GM12878 (cell line): ENCODE results near the gene PKD1. TPM values are rescaled to one million over a fixed set of nuclear protein-coding genes. Genes with fewer than 3 reads are reported as not detected.
A peak's percentile ranks its signal among the peaks of the same experiment; 100 is the strongest.
"Not testable (repeated sequence)": the region's sequence is repeated elsewhere in the genome, so short reads cannot be mapped to it uniquely, and the experiment has no call there.

ENCODE experiments used
- ATAC-seq: fragments of 200-7000 bp; cut with Tn5 transposase; 3 replicates; pipeline ENCODE4 v1.9.1; 2020; ENCODE audit warnings: mild to moderate bottlenecking, moderate library complexity
- BruUV-seq: library from RNA; stranded (reverse); fragments of 400-500 nt; replicated peaks from 2 replicates; lab custom pipeline; 2021; lab: Mats Ljungman, UMichigan
- CTCF ChIA-PET: fragments of 300-600 bp; sonication (Branson Sonifier 250); formaldehyde crosslinking; extraction: SDS; loops from one replicate; lab custom pipeline; 2021; ENCODE audit warnings: inconsistent platforms; lab: Yijun Ruan, JAX
- POLR2A ChIA-PET: fragments of 350-600 bp; formaldehyde crosslinking; extraction: SDS; loops from one replicate; lab custom pipeline; 2021; ENCODE audit warnings: inconsistent platforms; lab: Charles Lee
- RAD21 ChIA-PET: fragments of 300-600 bp; sonication (Branson Sonifier 250); formaldehyde crosslinking; loops from one replicate; lab custom pipeline; 2023; ENCODE audit warnings: antibody characterized with exemption; ENCODE audit not compliant: unreplicated experiment; lab: Charles Lee
- SMC1A ChIA-PET: fragments of 300-600 bp; sonication (Branson Sonifier 250); formaldehyde crosslinking; loops from one replicate; lab custom pipeline; 2023; ENCODE audit not compliant: unreplicated experiment, uncharacterized antibody; lab: Charles Lee
- DNase-seq: peaks from one replicate; pipeline ENCODE4 v3.0.0-alpha.2; 2011; ENCODE audit warnings: low read depth, low spot score
- FAIRE-seq: peaks from 3 replicates; lab custom pipeline; 2011; peaks lifted over from hg19 to GRCh38; lab: Jason Lieb, UNC
- H2AFZ ChIP-seq: 2 replicates; pipeline ENCODE4 v1.6.0; 2011; ENCODE audit warnings: low read depth, low read length, control low read depth; ENCODE audit not compliant: control insufficient read depth
- H3K27ac ChIP-seq: 2 replicates; pipeline ENCODE4 v1.5.1; 2011; ENCODE audit warnings: control low read depth; ENCODE audit not compliant: control insufficient read depth, insufficient read depth
- H3K27me3 ChIP-seq, 2 experiments: replicated peaks in 1 of 2; 2 replicates each; pipeline versions ENCODE4 v1.6.0 to v1.6.1; 2011; ENCODE audit warnings: low read length in 1 of 2; ENCODE audit not compliant: control insufficient read depth in 2 of 2, insufficient read depth in 2 of 2
- H3K36me3 ChIP-seq, 2 experiments: 2 replicates each; pipeline ENCODE4 v1.5.1; 2011; ENCODE audit warnings: low read length in 1 of 2; ENCODE audit not compliant: control insufficient read depth in 2 of 2, insufficient read depth in 2 of 2
- H3K4me1 ChIP-seq: 2 replicates; pipeline ENCODE4 v1.6.1; 2011; ENCODE audit warnings: mild to moderate bottlenecking, low read length, moderate library complexity, mixed read lengths; ENCODE audit not compliant: control insufficient read depth, insufficient read depth
- H3K4me2 ChIP-seq: 2 replicates; pipeline ENCODE4 v1.6.0; 2011; ENCODE audit warnings: control low read depth; ENCODE audit not compliant: control insufficient read depth, insufficient read depth
- H3K4me3 ChIP-seq: fragments of 200-600 bp; sonication (generic); 2 replicates; pipeline ENCODE4 v1.5.1; 2016
- H3K79me2 ChIP-seq: 2 replicates; pipeline ENCODE4 v1.6.0; 2011; ENCODE audit warnings: low read length; ENCODE audit not compliant: control insufficient read depth, insufficient read depth
- H3K9ac ChIP-seq: 2 replicates; pipeline ENCODE4 v1.8.0; 2011; ENCODE audit warnings: low read length, control low read depth, mixed read lengths; ENCODE audit not compliant: control insufficient read depth, insufficient read depth
- H3K9me3 ChIP-seq: replicated peaks from 3 replicates; pipeline ENCODE4 v1.5.1; 2011; ENCODE audit warnings: mild to moderate bottlenecking, low read length; ENCODE audit not compliant: control insufficient read depth, insufficient read depth
- H4K20me1 ChIP-seq: 2 replicates; pipeline ENCODE4 v1.6.0; 2011; ENCODE audit not compliant: control insufficient read depth, insufficient read depth
- IKZF1 ChIP-seq: fragments of 450-650 bp; conservative IDR thresholded peaks from 2 replicates; pipeline ENCODE4 v1.6.1; 2017; ENCODE audit warnings: antibody characterized with exemption, mild to moderate bottlenecking
- WGBS: methylation state at CpG from one replicate; pipeline ENCODE4 v1.1.6; 2016; ENCODE audit warnings: low lambda C conversion rate; ENCODE audit not compliant: insufficient replicate concordance, insufficient coverage; ENCODE audit errors: missing lambda C conversion rate; 5-methylcytosine and 5-hydroxymethylcytosine counted together
- in situ Hi-C: fragments of 300-500 bp; cut with MboI; formaldehyde crosslinking; loops from 9 replicates; pipeline ENCODE4 v1.14.3; 2018; ENCODE audit warnings: mixed read lengths
- intact Hi-C: fragments of 100-400 bp; cut with micrococcal nuclease; formaldehyde crosslinking; loops from one replicate; pipeline ENCODE4 v1.14.2; 2022; ENCODE audit not compliant: unreplicated experiment
- polyA plus RNA-seq, 11 experiments: library from polyadenylated mRNA; depleted of rRNA in 4 of 11; unstranded in 6 of 11; stranded (reverse) in 5 of 11; fragments of >200 nt; fragmentation: Nextera tagmentation in 4 of 11; fragmentation: Illumina TruSeq in 1 of 11; extraction: Ambion mirVana in 4 of 11; extraction: Trizol in 1 of 11; gene quantifications; 1 replicate in 1 of 11; 2 replicates in 10 of 11; pipeline versions ENCODE4 v1.2.1 to v1.2.3, GENCODE V29; 2011 to 2016; ENCODE audit warnings: inconsistent platforms in 2 of 11, missing spikeins in 2 of 11, low read depth in 1 of 11
- total RNA-seq, 4 experiments: library from RNA; depleted of rRNA in 3 of 4; stranded (reverse); fragments of >200 nt in 3 of 4; fragmentation: Illumina TruSeq in 1 of 4; extraction: Trizol in 1 of 4; gene quantifications; 2 replicates each; pipeline versions ENCODE4 v1.2.1 to v1.2.3, GENCODE V29; 2013 to 2021

Gene PKD1
- total and polyA plus RNA-seq, 10 of the 15 experiments (the other 5 are each of a cell fraction or from before 2014, with no cell fraction given): 0.11 to 62.0 (median 6.1) TPM

GRCh38 chr16:2135071-2135470 is 627 bp downstream of the PKD1 start:
- H3K4me1 ChIP-seq, CTCF ChIA-PET, POLR2A ChIA-PET, H3K27ac ChIP-seq, H3K4me2 ChIP-seq, H3K27me3 ChIP-seq, H3K9ac ChIP-seq, ATAC-seq, H3K79me2 ChIP-seq, H3K9me3 ChIP-seq, SMC1A ChIA-PET, H3K36me3 ChIP-seq, intact Hi-C loops, FAIRE-seq, BruUV-seq, H2AFZ ChIP-seq, in situ Hi-C loops, DNase-seq, RAD21 ChIA-PET, H4K20me1 ChIP-seq: not testable (repeated sequence)
- 0 out of 2 replicates have a peak, but pooled peaks have one; percentile 25 for TF ChIP-seq IKZF1
- peak overlapping the region; percentile 63 for H3K4me3 ChIP-seq
- 3% methylated on average over 22 of the region's 42 CpGs for WGBS

- H3K79me2 ChIP-seq, RAD21 ChIA-PET, FAIRE-seq, intact Hi-C loops, H3K27me3 ChIP-seq, SMC1A ChIA-PET, POLR2A ChIA-PET, ATAC-seq, H4K20me1 ChIP-seq, H3K27ac ChIP-seq, CTCF ChIA-PET, H3K9me3 ChIP-seq, in situ Hi-C loops, H3K9ac ChIP-seq, H3K4me2 ChIP-seq, BruUV-seq, H3K36me3 ChIP-seq, H3K4me1 ChIP-seq, DNase-seq, H2AFZ ChIP-seq, H3K4me3 ChIP-seq: not testable (repeated sequence)
- 100% methylated on average over 4 of the region's 12 CpGs for WGBS
These were observed 1.9 kb downstream of the PKD1 start for GRCh38 chr16:2133797-2134196.

- DNase-seq, BruUV-seq, H3K4me2 ChIP-seq, SMC1A ChIA-PET, CTCF ChIA-PET, H2AFZ ChIP-seq, H4K20me1 ChIP-seq, H3K4me1 ChIP-seq, POLR2A ChIA-PET, in situ Hi-C loops, RAD21 ChIA-PET, H3K9me3 ChIP-seq, H3K79me2 ChIP-seq, H3K4me3 ChIP-seq, FAIRE-seq, ATAC-seq, H3K9ac ChIP-seq, intact Hi-C loops, H3K27ac ChIP-seq, H3K27me3 ChIP-seq, H3K36me3 ChIP-seq: not testable (repeated sequence)
- 94% methylated on average over 21 of the region's 22 CpGs for WGBS
These were observed 5.7 kb downstream of the PKD1 start for GRCh38 chr16:2129890-2130447.

GRCh38 chr16:2129251-2129650 is 6.4 kb downstream of the PKD1 start:
- BruUV-seq, H3K4me1 ChIP-seq, DNase-seq, H3K79me2 ChIP-seq, H3K4me2 ChIP-seq, H4K20me1 ChIP-seq, intact Hi-C loops, H3K27ac ChIP-seq, in situ Hi-C loops, H3K36me3 ChIP-seq, CTCF ChIA-PET, H3K9ac ChIP-seq, FAIRE-seq, H3K4me3 ChIP-seq, H3K27me3 ChIP-seq, POLR2A ChIA-PET, ATAC-seq, SMC1A ChIA-PET, H2AFZ ChIP-seq, RAD21 ChIA-PET, H3K9me3 ChIP-seq: not testable (repeated sequence)
- WGBS: 62% methylated on average over 8 of the region's 11 CpGs
